GM23338 (cell line): Measurements from ENCODE around the gene PLA1A. TPM values are rescaled to one million over a fixed set of nuclear protein-coding genes. Genes with fewer than 3 reads are reported as not detected.

Source experiments
- ATAC-seq: fragments of 200-7000 bp; cut with Tn5 transposase; 3 replicates; pipeline ENCODE4 v1.9.1; 2020
- DNase-seq: peaks from one replicate; pipeline ENCODE4 v3.0.0-alpha.2; 2015; ENCODE audit warnings: low spot score
- H2AFZ ChIP-seq: fragments of 200-600 bp; sonication (generic); 2 replicates; pipeline ENCODE4 v1.8.0; 2016; ENCODE audit warnings: antibody characterized with exemption, mild to moderate bottlenecking, moderate library complexity
- H3F3A ChIP-seq: fragments of 200-600 bp; sonication (generic); replicated peaks from 2 replicates; pipeline ENCODE4 v1.8.0; 2017; ENCODE audit warnings: antibody characterized with exemption, mixed run types, low read depth
- H3K27ac ChIP-seq: fragments of 200-600 bp; sonication (generic); 2 replicates; pipeline ENCODE4 v1.6.1; 2016; ENCODE audit warnings: low read depth
- H3K27me3 ChIP-seq: fragments of 200-600 bp; sonication (generic); 2 replicates; pipeline ENCODE4 v1.8.0; 2016; ENCODE audit warnings: mild to moderate bottlenecking, mixed run types, moderate library complexity; ENCODE audit not compliant: insufficient read depth
- H3K36me3 ChIP-seq: fragments of 200-600 bp; sonication (generic); 2 replicates; pipeline ENCODE4 v1.8.0; 2016; ENCODE audit warnings: mild to moderate bottlenecking; ENCODE audit not compliant: insufficient read depth
- H3K4me1 ChIP-seq: fragments of 200-600 bp; sonication (generic); 2 replicates; pipeline ENCODE4 v1.8.0; 2016; ENCODE audit warnings: mild to moderate bottlenecking, moderate library complexity; ENCODE audit not compliant: insufficient read depth
- H3K4me2 ChIP-seq: fragments of 200-600 bp; sonication (generic); 2 replicates; pipeline ENCODE4 v1.7.1; 2017; ENCODE audit warnings: mixed run types
- H3K4me3 ChIP-seq: fragments of 200-600 bp; sonication (generic); 2 replicates; pipeline ENCODE4 v1.6.1; 2016; ENCODE audit warnings: mixed run types
- H3K79me2 ChIP-seq: fragments of 200-600 bp; sonication (generic); replicated peaks from 2 replicates; pipeline ENCODE4 v1.8.0; 2017; ENCODE audit warnings: mild to moderate bottlenecking; ENCODE audit not compliant: insufficient read depth
- H3K9me2 ChIP-seq: fragments of 200-600 bp; sonication (generic); 2 replicates; pipeline ENCODE4 v1.8.0; 2017; ENCODE audit not compliant: insufficient read depth
- H4K20me1 ChIP-seq: fragments of 200-600 bp; sonication (generic); replicated peaks from 2 replicates; pipeline ENCODE4 v1.8.0; 2017; ENCODE audit warnings: mild to moderate bottlenecking; ENCODE audit not compliant: insufficient read depth
- H3K27ac Mint-ChIP-seq: 2 replicates; pipeline ENCODE4 v1.8.0; 2020; ENCODE audit warnings: inconsistent platforms, mild to moderate bottlenecking, moderate library complexity, mixed read lengths
- H3K27me3 Mint-ChIP-seq: 3 replicates; pipeline ENCODE4 v1.8.0; 2022; ENCODE audit warnings: low read depth, mild to moderate bottlenecking, moderate library complexity, mixed read lengths, inconsistent platforms; ENCODE audit not compliant: insufficient read depth, poor library complexity
- H3K36me3 Mint-ChIP-seq: 3 replicates; pipeline ENCODE4 v1.8.0; 2021; ENCODE audit warnings: low read depth, mild to moderate bottlenecking, inconsistent platforms, moderate library complexity, mixed read lengths
- H3K4me1 Mint-ChIP-seq: 3 replicates; pipeline ENCODE4 v1.8.0; 2020; ENCODE audit warnings: mild to moderate bottlenecking, inconsistent platforms, mixed read lengths
- H3K4me3 Mint-ChIP-seq: 3 replicates; pipeline ENCODE4 v1.8.0; 2021; ENCODE audit warnings: moderate library complexity, mild to moderate bottlenecking, inconsistent platforms, mixed read lengths
- H3K9me3 Mint-ChIP-seq: 3 replicates; pipeline ENCODE4 v1.8.0; 2020; ENCODE audit warnings: moderate library complexity, mild to moderate bottlenecking, inconsistent platforms, mixed read lengths
- CREB1 ChIP-seq: fragments of 250-450 bp; sonication (Bioruptor Pico); IDR thresholded peaks from 2 replicates; pipeline ENCODE4 v1.5.0; 2020; ENCODE audit warnings: low read depth, mild to moderate bottlenecking, moderate library complexity
- CTCF ChIP-seq, 2 experiments: fragments of 200-600 bp in 1 of 2; sonication (generic) in 1 of 2; conservative IDR thresholded peaks; 2 replicates each; pipeline versions ENCODE4 v1.5.1 to v1.6.1; 2016 to 2017; ENCODE audit warnings: antibody characterized with exemption in 2 of 2, low read depth in 2 of 2, mild to moderate bottlenecking in 2 of 2, moderate library complexity in 1 of 2
- EZH2 ChIP-seq: fragments of 200-600 bp; sonication (generic); IDR thresholded peaks from one replicate; pipeline ENCODE4 v1.8.0; 2017; ENCODE audit warnings: antibody characterized with exemption, mild to moderate bottlenecking, low read depth; ENCODE audit not compliant: unreplicated experiment
- EZH2phosphoT487 ChIP-seq: fragments of 200-600 bp; sonication (generic); IDR thresholded peaks from one replicate; pipeline ENCODE4 v1.8.1; 2018; ENCODE audit warnings: antibody characterized with exemption; ENCODE audit not compliant: unreplicated experiment
- JUNB ChIP-seq: IDR thresholded peaks from one replicate; pipeline ENCODE4 v1.6.1; 2016; ENCODE audit warnings: antibody characterized with exemption; ENCODE audit not compliant: unreplicated experiment
- NANOG ChIP-seq: IDR thresholded peaks from 2 replicates; pipeline ENCODE4 v1.6.1; 2016; ENCODE audit warnings: antibody characterized with exemption, borderline replicate concordance
- POLR2AphosphoS5 ChIP-seq: IDR thresholded peaks from 2 replicates; pipeline ENCODE4 v1.6.1; 2016; ENCODE audit warnings: antibody characterized with exemption, low read depth
- STAT1 ChIP-seq: IDR thresholded peaks from one replicate; pipeline ENCODE4 v1.6.1; 2016; ENCODE audit warnings: antibody characterized with exemption; ENCODE audit not compliant: unreplicated experiment
- ZNF114 ChIP-seq: fragments of 250-450 bp; sonication (Bioruptor Pico); IDR thresholded peaks from 2 replicates; pipeline ENCODE4 v1.5.0; 2020; ENCODE audit warnings: mild to moderate bottlenecking, moderate library complexity
- ZNF331 ChIP-seq: fragments of 250-450 bp; sonication (Bioruptor Pico); IDR thresholded peaks from 2 replicates; pipeline ENCODE4 v1.5.0; 2020; ENCODE audit warnings: low read depth, mild to moderate bottlenecking, moderate library complexity
- ZNF462 ChIP-seq: fragments of 250-450 bp; sonication (Bioruptor Pico); IDR thresholded peaks from 2 replicates; pipeline ENCODE4 v1.5.0; 2020; ENCODE audit warnings: mild to moderate bottlenecking, moderate library complexity
- polyA plus RNA-seq: library from polyadenylated mRNA; unstranded; fragments of >200 nt; fragmentation: Nextera tagmentation; extraction: Ambion mirVana; gene quantifications from 2 replicates; pipeline ENCODE4 v1.2.1, GENCODE V29; 2016
- total RNA-seq: library from RNA; depleted of rRNA; stranded (reverse); fragments of >200 nt; shearing (Covaris generic); gene quantifications from 2 replicates; pipeline ENCODE4 v1.2.3, GENCODE V29; 2014
- TF ChIP-seq, protein P1 (sequence below): IDR thresholded peaks from one replicate; pipeline ENCODE4 v1.6.1; 2018; ENCODE audit warnings: antibody characterized with exemption; ENCODE audit not compliant: unreplicated experiment
- TF ChIP-seq, protein P2 (sequence below): IDR thresholded peaks from 2 replicates; pipeline ENCODE4 v1.6.1; 2016; ENCODE audit warnings: antibody characterized with exemption

Gene PLA1A
- total and polyA plus RNA-seq, 2 experiments from 2014 or later, result not detected

DNA sequence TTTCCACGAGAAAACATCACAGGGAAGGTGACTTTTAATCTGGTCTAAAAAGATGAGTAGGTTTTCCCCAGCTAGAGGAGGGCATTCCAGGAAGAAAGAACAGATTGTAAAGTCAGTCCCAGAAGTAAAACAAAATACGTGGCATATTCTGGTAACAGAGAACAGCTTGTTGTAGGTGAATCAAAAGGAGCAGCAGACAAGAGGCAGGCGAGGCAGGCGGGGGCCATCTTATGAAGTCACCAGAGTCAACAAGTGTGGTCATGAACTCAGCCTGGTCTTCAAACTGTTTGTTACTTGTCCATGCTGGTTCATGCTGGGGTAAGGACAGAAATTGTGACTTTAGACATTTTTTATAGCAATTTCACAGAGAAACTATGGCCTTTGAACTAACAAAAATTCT is 66.7 kb downstream of the PLA1A start:
- H3K4me1 Mint-ChIP-seq, result peaks cover 2% of the 10 kb centered on the region; the same call in 2 of the 3 replicates
- Histone ChIP-seq H4K20me1 (no peaks in the 10 kb centered on the region), H3F3A (no peaks in the 10 kb centered on the region), H3K4me1 (no peaks in the 10 kb centered on the region), H3K36me3 (no peaks in the 10 kb centered on the region), H2AFZ (no peak overlapping the region), H3K4me2 (no peak overlapping the region), H3K4me3 (no peak overlapping the region), H3K9me2 (no peaks in the 10 kb centered on the region), H3K79me2 (no peaks in the 10 kb centered on the region), H3K27me3 (no peaks in the 10 kb centered on the region), H3K27ac (no peak overlapping the region)
- DNase-seq (no peak), ATAC-seq (no peak)
- no peak overlapping the region for H3K4me3 Mint-ChIP-seq
- H3K36me3 Mint-ChIP-seq, result 0 out of 3 replicates have a peak, but pooled peaks cover under 1% of the 10 kb centered on the region
- no peaks in the 10 kb centered on the region for H3K27me3 Mint-ChIP-seq
- no peak overlapping the region for H3K27ac Mint-ChIP-seq
- no peaks in the 10 kb centered on the region for H3K9me3 Mint-ChIP-seq
- TF ChIP-seq ZNF331 (CRISPR knock-in tag) (no peak), CTCF (conservative IDR thresholded peaks at IDR 0.05; ENCODE audit: low read depth in 2 of 2) (no peak), STAT1 (no peak), CREB1 (CRISPR knock-in tag) (no peak), ZNF114 (no peak), POLR2AphosphoS5 (no peak), ZNF462 (CRISPR knock-in tag) (no peak), EZH2 (no peak), NANOG (no peak), JUNB (no peak), EZH2phosphoT487 (no peak)
- TF ChIP-seq, protein P1, sequence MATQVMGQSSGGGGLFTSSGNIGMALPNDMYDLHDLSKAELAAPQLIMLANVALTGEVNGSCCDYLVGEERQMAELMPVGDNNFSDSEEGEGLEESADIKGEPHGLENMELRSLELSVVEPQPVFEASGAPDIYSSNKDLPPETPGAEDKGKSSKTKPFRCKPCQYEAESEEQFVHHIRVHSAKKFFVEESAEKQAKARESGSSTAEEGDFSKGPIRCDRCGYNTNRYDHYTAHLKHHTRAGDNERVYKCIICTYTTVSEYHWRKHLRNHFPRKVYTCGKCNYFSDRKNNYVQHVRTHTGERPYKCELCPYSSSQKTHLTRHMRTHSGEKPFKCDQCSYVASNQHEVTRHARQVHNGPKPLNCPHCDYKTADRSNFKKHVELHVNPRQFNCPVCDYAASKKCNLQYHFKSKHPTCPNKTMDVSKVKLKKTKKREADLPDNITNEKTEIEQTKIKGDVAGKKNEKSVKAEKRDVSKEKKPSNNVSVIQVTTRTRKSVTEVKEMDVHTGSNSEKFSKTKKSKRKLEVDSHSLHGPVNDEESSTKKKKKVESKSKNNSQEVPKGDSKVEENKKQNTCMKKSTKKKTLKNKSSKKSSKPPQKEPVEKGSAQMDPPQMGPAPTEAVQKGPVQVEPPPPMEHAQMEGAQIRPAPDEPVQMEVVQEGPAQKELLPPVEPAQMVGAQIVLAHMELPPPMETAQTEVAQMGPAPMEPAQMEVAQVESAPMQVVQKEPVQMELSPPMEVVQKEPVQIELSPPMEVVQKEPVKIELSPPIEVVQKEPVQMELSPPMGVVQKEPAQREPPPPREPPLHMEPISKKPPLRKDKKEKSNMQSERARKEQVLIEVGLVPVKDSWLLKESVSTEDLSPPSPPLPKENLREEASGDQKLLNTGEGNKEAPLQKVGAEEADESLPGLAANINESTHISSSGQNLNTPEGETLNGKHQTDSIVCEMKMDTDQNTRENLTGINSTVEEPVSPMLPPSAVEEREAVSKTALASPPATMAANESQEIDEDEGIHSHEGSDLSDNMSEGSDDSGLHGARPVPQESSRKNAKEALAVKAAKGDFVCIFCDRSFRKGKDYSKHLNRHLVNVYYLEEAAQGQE, result no peak
- TF ChIP-seq, protein P2, sequence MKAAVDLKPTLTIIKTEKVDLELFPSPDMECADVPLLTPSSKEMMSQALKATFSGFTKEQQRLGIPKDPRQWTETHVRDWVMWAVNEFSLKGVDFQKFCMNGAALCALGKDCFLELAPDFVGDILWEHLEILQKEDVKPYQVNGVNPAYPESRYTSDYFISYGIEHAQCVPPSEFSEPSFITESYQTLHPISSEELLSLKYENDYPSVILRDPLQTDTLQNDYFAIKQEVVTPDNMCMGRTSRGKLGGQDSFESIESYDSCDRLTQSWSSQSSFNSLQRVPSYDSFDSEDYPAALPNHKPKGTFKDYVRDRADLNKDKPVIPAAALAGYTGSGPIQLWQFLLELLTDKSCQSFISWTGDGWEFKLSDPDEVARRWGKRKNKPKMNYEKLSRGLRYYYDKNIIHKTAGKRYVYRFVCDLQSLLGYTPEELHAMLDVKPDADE, result no peak
